RWPE2 (cell line): ENCODE data around the gene ASB3.

ENCODE experiments used
- ATAC-seq: fragments of 200-7000 bp; cut with Tn5 transposase; 3 replicates; pipeline ENCODE4 v1.9.1; 2021; ENCODE audit warnings: low read depth
- DNase-seq: peaks from one replicate; pipeline ENCODE4 v3.0.0-alpha.2; 2020; ENCODE audit warnings: low spot score
- H3K27ac ChIP-seq: fragments of 450-650 bp; 2 replicates; pipeline ENCODE4 v1.5.1; 2017; ENCODE audit warnings: mild to moderate bottlenecking; ENCODE audit not compliant: poor library complexity, severe bottlenecking
- H3K27me3 ChIP-seq: fragments of 250-450 bp; sonication (Bioruptor Pico); 2 replicates; pipeline ENCODE4 v1.5.1; 2021; ENCODE audit warnings: mild to moderate bottlenecking, moderate library complexity; ENCODE audit not compliant: insufficient read depth, poor library complexity, severe bottlenecking
- H3K36me3 ChIP-seq: fragments of 250-450 bp; sonication (Bioruptor Pico); 2 replicates; pipeline ENCODE4 v1.5.1; 2020; ENCODE audit warnings: low read depth, mild to moderate bottlenecking, moderate library complexity
- H3K4me1 ChIP-seq: fragments of 250-450 bp; sonication (Bioruptor Pico); 2 replicates; pipeline ENCODE4 v1.5.1; 2021; ENCODE audit warnings: mild to moderate bottlenecking, moderate library complexity; ENCODE audit not compliant: insufficient read depth, poor library complexity, severe bottlenecking
- H3K4me3 ChIP-seq: fragments of 250-450 bp; sonication (Bioruptor Pico); 2 replicates; pipeline ENCODE4 v1.5.1; 2021; ENCODE audit warnings: mild to moderate bottlenecking, moderate library complexity; ENCODE audit not compliant: severe bottlenecking
- H3K9me3 ChIP-seq: fragments of 250-450 bp; sonication (Bioruptor Pico); 2 replicates; pipeline ENCODE4 v1.5.1; 2021; ENCODE audit warnings: mild to moderate bottlenecking, moderate library complexity; ENCODE audit not compliant: severe bottlenecking
- CTCF ChIP-seq: fragments of 450-650 bp; IDR thresholded peaks from one replicate; pipeline ENCODE4 v1.5.1; 2017; ENCODE audit warnings: mild to moderate bottlenecking, moderate library complexity; ENCODE audit not compliant: poor library complexity, severe bottlenecking

ASB3 gene

GRCh38 chr2:53697092-53697491, 89.7 kb downstream of the ASB3 start:
- no peak for ATAC-seq
- no peak for DNase-seq
- no peaks in the 10 kb centered on the region; the same call in 1 of the 2 replicates for H3K36me3 ChIP-seq
- no peaks in the 10 kb centered on the region for H3K4me1 ChIP-seq
- no peak for TF ChIP-seq CTCF
- no peaks in the 10 kb centered on the region for H3K9me3 ChIP-seq
- no peaks in the 10 kb centered on the region for H3K27me3 ChIP-seq
- no peak overlapping the region for H3K4me3 ChIP-seq
- H3K27ac ChIP-seq, result no peak overlapping the region

- no peaks in the 10 kb centered on the region for H3K36me3 ChIP-seq
- H3K27me3 ChIP-seq, result no peaks in the 10 kb centered on the region
- no peak overlapping the region for H3K27ac ChIP-seq
- H3K4me3 ChIP-seq, result no peak overlapping the region
- DNase-seq (no peak), ATAC-seq (no peak)
- no peaks in the 10 kb centered on the region for H3K9me3 ChIP-seq
- TF ChIP-seq CTCF, result no peak
- H3K4me1 ChIP-seq, result no peaks in the 10 kb centered on the region
These were observed 91.2 kb downstream of the ASB3 start for GRCh38 chr2:53695575-53695974.

- H3K27ac ChIP-seq, result no peak overlapping the region
- H3K36me3 ChIP-seq, result no peaks in the 10 kb centered on the region
- H3K4me3 ChIP-seq, result no peak overlapping the region
- ATAC-seq, result no peak
- H3K27me3 ChIP-seq, result no peaks in the 10 kb centered on the region
- DNase-seq, result no peak
- H3K4me1 ChIP-seq, result no peaks in the 10 kb centered on the region
- H3K9me3 ChIP-seq, result no peaks in the 10 kb centered on the region
- no peak for TF ChIP-seq CTCF
These were observed 92.5 kb downstream of the ASB3 start for GRCh38 chr2:53694096-53694771.

GRCh38 chr2:53690876-53691275, 95.9 kb downstream of the ASB3 start:
- Histone ChIP-seq H3K36me3 (no peaks in the 10 kb centered on the region), H3K27me3 (no peaks in the 10 kb centered on the region), H3K4me1 (no peaks in the 10 kb centered on the region), H3K27ac (no peak overlapping the region), H3K4me3 (no peak overlapping the region), H3K9me3 (no peaks in the 10 kb centered on the region)
- DNase-seq (no peak), ATAC-seq (no peak)
- TF ChIP-seq CTCF, result no peak

- 0 out of 2 replicates have a peak, but pooled peaks cover 4% of the 10 kb centered on the region for H3K36me3 ChIP-seq
- DNase-seq (no peak), ATAC-seq (no peak)
- H3K4me1 ChIP-seq, result no peaks in the 10 kb centered on the region
- no peak overlapping the region for H3K27ac ChIP-seq
- no peaks in the 10 kb centered on the region for H3K27me3 ChIP-seq
- no peak for TF ChIP-seq CTCF
- H3K4me3 ChIP-seq, result no peak overlapping the region
- no peaks in the 10 kb centered on the region for H3K9me3 ChIP-seq
These were observed 113.8 kb downstream of the ASB3 start for GRCh38 chr2:53672881-53673522.
